BLaER1 treated with 17β-estradiol and CSF1 and Interleukin-3, amounts not matched to agents 10 nM and 100 nM (cell line): ENCODE data around the gene IGDCC3.

Experiments
- H3K27ac ChIP-seq, 11 experiments: shearing (Covaris generic); formaldehyde crosslinking; 2 replicates each; pipeline ENCODE4 v1.8.1; 2022
- H3K27me3 ChIP-seq, 11 experiments: shearing (Covaris generic); formaldehyde crosslinking; 2 replicates each; pipeline ENCODE4 v1.8.1; 2022
- H3K36me3 ChIP-seq, 11 experiments: shearing (Covaris generic); formaldehyde crosslinking; 2 replicates each; pipeline ENCODE4 v1.8.1; 2022
- H3K4me1 ChIP-seq, 10 experiments: shearing (Covaris generic); formaldehyde crosslinking; 2 replicates each; pipeline ENCODE4 v1.8.1; 2022
- H3K4me2 ChIP-seq, 11 experiments: shearing (Covaris generic); formaldehyde crosslinking; 2 replicates each; pipeline ENCODE4 v1.8.1; 2022
- H3K4me3 ChIP-seq, 10 experiments: shearing (Covaris generic); formaldehyde crosslinking; 2 replicates each; pipeline ENCODE4 v1.8.1; 2022
- H3K9ac ChIP-seq, 11 experiments: shearing (Covaris generic); formaldehyde crosslinking; 2 replicates each; pipeline ENCODE4 v1.8.1; 2022
- H3K9me3 ChIP-seq, 11 experiments: shearing (Covaris generic); formaldehyde crosslinking; replicated peaks in 1 of 11; 2 replicates each; pipeline ENCODE4 v1.8.1; 2022
- H4K20me1 ChIP-seq, 11 experiments: shearing (Covaris generic); formaldehyde crosslinking; 2 replicates each; pipeline ENCODE4 v1.8.1; 2022
- Cebpa-rat ChIP-seq, 11 experiments: shearing (Covaris generic); IDR thresholded peaks; 2 replicates each; pipeline ENCODE4 v1.8.1; 2022

Gene IGDCC3

GRCh38 chr15:65394280-65394789 lies 16.5 kb upstream of the IGDCC3 start:
- Histone ChIP-seq H3K36me3 (no peaks in the 10 kb centered on the region), H3K9me3 (no peaks in the 10 kb centered on the region), H3K27ac (no peak overlapping the region), H3K9ac (no peak overlapping the region), H4K20me1 (no peaks in the 10 kb centered on the region; a peak in 2 of 22 replicates), H3K27me3 (peaks cover 14 to 31% (median 24%) of the 10 kb centered on the region in 11 experiments; a peak in 21 of 22 replicates), H3K4me1 (no peaks in the 10 kb centered on the region), H3K4me3 (no peak overlapping the region), H3K4me2 (no peak overlapping the region)
- no peak for TF ChIP-seq Cebpa-rat (IDR thresholded peaks at IDR 0.05)

DNA sequence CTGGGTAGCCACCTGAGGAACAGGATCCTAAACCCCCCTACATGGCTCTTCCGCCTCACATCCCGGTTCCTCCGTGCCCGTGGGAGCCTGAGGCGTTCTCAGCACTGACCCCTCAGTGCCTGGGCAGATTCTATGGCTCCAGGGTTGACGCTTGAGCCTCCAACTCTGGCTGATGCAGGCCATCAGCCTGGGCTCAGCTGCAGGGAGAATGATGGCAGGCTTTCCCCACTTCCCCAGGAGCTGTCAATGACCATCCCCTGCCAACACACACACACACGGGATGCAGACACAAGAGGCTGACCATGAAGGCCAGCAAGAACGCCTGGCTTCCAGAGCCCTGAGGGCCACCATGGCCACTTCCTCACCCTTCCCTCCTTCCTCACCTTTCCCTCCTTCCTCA lies 15.8 kb upstream of the IGDCC3 start:
- Histone ChIP-seq H3K27ac (no peak overlapping the region), H3K4me3 (no peak overlapping the region), H3K4me1 (no peaks in the 10 kb centered on the region), H3K9ac (no peak overlapping the region), H4K20me1 (no peaks in the 10 kb centered on the region; a peak in 2 of 22 replicates), H3K36me3 (no peaks in the 10 kb centered on the region), H3K4me2 (no peak overlapping the region), H3K9me3 (no peaks in the 10 kb centered on the region), H3K27me3 (peaks cover 14 to 31% (median 24%) of the 10 kb centered on the region in 11 experiments; a peak in 21 of 22 replicates)
- TF ChIP-seq Cebpa-rat (IDR thresholded peaks at IDR 0.05) = no peak

- Histone ChIP-seq H3K4me1 (no peaks in the 10 kb centered on the region), H4K20me1 (no peaks in the 10 kb centered on the region; a peak in 2 of 22 replicates), H3K9ac (no peak overlapping the region), H3K4me2 (no peak overlapping the region), H3K4me3 (no peak overlapping the region), H3K27ac (no peak overlapping the region), H3K36me3 (no peaks in the 10 kb centered on the region), H3K27me3 (peaks cover 14 to 31% (median 24%) of the 10 kb centered on the region in 11 experiments; a peak in 21 of 22 replicates), H3K9me3 (no peaks in the 10 kb centered on the region)
- TF ChIP-seq Cebpa-rat (IDR thresholded peaks at IDR 0.05) = no peak
Observed at GRCh38 chr15:65393091-65393490, 15.3 kb upstream of the IGDCC3 start.

GRCh38 chr15:65392368-65392767 lies 14.6 kb upstream of the IGDCC3 start:
- H3K27me3 ChIP-seq = peaks cover 14 to 31% (median 24%) of the 10 kb centered on the region in 11 experiments; a peak in 21 of 22 replicates
- H4K20me1 ChIP-seq = no peaks in the 10 kb centered on the region; a peak in 2 of 22 replicates
- H3K9ac ChIP-seq = no peak overlapping the region
- H3K9me3 ChIP-seq = no peaks in the 10 kb centered on the region
- TF ChIP-seq Cebpa-rat (IDR thresholded peaks at IDR 0.05) = no peak
- no peak overlapping the region for H3K27ac ChIP-seq
- H3K36me3 ChIP-seq = no peaks in the 10 kb centered on the region
- H3K4me1 ChIP-seq = no peaks in the 10 kb centered on the region
- no peak overlapping the region for H3K4me3 ChIP-seq
- H3K4me2 ChIP-seq = no peak overlapping the region

DNA sequence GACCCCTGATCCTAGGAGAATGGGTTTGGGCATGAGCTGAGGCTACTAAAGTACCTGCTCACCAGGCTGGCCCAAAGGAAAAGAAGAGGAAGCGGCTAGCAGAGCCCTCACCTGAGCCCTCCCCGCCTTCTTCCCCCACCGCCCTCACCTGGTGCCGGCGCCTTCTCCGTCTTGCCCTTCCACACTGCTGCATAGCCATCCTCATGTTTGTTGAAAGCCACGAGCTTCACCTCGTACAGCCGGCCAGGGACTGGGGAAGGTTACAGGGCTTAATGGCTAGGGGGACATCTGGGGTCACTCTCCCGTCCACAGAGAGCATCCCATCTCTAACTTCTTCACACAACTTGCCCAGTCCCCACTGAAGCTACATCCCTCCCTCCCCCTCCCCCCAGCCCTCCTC lies 13.9 kb upstream of the IGDCC3 start:
- Histone ChIP-seq H3K4me1 (no peaks in the 10 kb centered on the region), H3K27ac (no peak overlapping the region), H3K9ac (no peak overlapping the region), H3K36me3 (no peaks in the 10 kb centered on the region), H3K4me3 (no peak overlapping the region), H3K27me3 (peaks cover 12 to 25% (median 18%) of the 10 kb centered on the region in 11 experiments; a peak in 21 of 22 replicates), H3K9me3 (no peaks in the 10 kb centered on the region), H4K20me1 (no peaks in the 10 kb centered on the region; a peak in 2 of 22 replicates), H3K4me2 (no peak overlapping the region)
- TF ChIP-seq Cebpa-rat (IDR thresholded peaks at IDR 0.05) = no peak

- Histone ChIP-seq H3K4me1 (peaks cover 0 to 1% (median under 1%) of the 10 kb centered on the region in 10 experiments; a peak in 13 of 20 replicates), H3K4me3 (no peak overlapping the region), H3K27me3 (peaks cover 1 to 12% (median 7%) of the 10 kb centered on the region in 11 experiments; a peak in 17 of 22 replicates), H4K20me1 (no peaks in the 10 kb centered on the region; a peak in 2 of 22 replicates), H3K27ac (no peak overlapping the region), H3K9me3 (no peaks in the 10 kb centered on the region), H3K4me2 (no peak overlapping the region), H3K36me3 (no peaks in the 10 kb centered on the region), H3K9ac (no peak overlapping the region)
- no peak for TF ChIP-seq Cebpa-rat (IDR thresholded peaks at IDR 0.05)
Observed at GRCh38 chr15:65390447-65390846, 12.6 kb upstream of the IGDCC3 start.

- Histone ChIP-seq H3K27me3 (0 out of 22 replicates have a peak, but pooled peaks cover 0 to 3% (median 0%) of the 10 kb centered on the region in 11 experiments), H3K4me3 (no peak overlapping the region), H3K36me3 (no peaks in the 10 kb centered on the region), H3K4me1 (peaks cover 5 to 13% (median 13%) of the 10 kb centered on the region in 10 experiments; a peak in 18 of 20 replicates), H3K9me3 (no peaks in the 10 kb centered on the region), H3K9ac (no peak overlapping the region), H4K20me1 (peaks cover 0 to 4% (median 0%) of the 10 kb centered on the region in 11 experiments; a peak in 2 of 22 replicates), H3K27ac (no peak overlapping the region), H3K4me2 (no peak overlapping the region)
- TF ChIP-seq Cebpa-rat (IDR thresholded peaks at IDR 0.05) = no peak
Observed at GRCh38 chr15:65389226-65389625, 11.4 kb upstream of the IGDCC3 start.

GRCh38 chr15:65388306-65389080 lies 10.7 kb upstream of the IGDCC3 start:
- Histone ChIP-seq H3K9me3 (no peaks in the 10 kb centered on the region), H4K20me1 (peaks cover 0 to 10% (median 0%) of the 10 kb centered on the region in 11 experiments; a peak in 3 of 22 replicates), H3K9ac (no peak overlapping the region), H3K36me3 (no peaks in the 10 kb centered on the region), H3K27me3 (peaks cover 0 to 9% (median 0%) of the 10 kb centered on the region in 11 experiments; a peak in 2 of 22 replicates), H3K4me1 (peaks cover 7 to 15% (median 13%) of the 10 kb centered on the region in 10 experiments; a peak in 18 of 20 replicates), H3K4me3 (no peak overlapping the region), H3K27ac (no peak overlapping the region), H3K4me2 (no peak overlapping the region)
- TF ChIP-seq Cebpa-rat (IDR thresholded peaks at IDR 0.05) = no peak

- H3K9ac ChIP-seq = peak overlapping the region in 1 of 11 experiments; percentile 33; a peak in 1 of 22 replicates
- peaks cover 0 to 10% (median 0%) of the 10 kb centered on the region in 11 experiments; a peak in 3 of 22 replicates for H4K20me1 ChIP-seq
- no peaks in the 10 kb centered on the region for H3K36me3 ChIP-seq
- H3K4me3 ChIP-seq = no peak overlapping the region
- no peak overlapping the region for H3K4me2 ChIP-seq
- no peak for TF ChIP-seq Cebpa-rat (IDR thresholded peaks at IDR 0.05)
- H3K27me3 ChIP-seq = peaks cover 0 to 16% (median 8%) of the 10 kb centered on the region in 11 experiments; a peak in 11 of 22 replicates
- H3K27ac ChIP-seq = no peak overlapping the region
- H3K4me1 ChIP-seq = peaks cover 7 to 15% (median 13%) of the 10 kb centered on the region in 10 experiments; a peak in 18 of 20 replicates
- H3K9me3 ChIP-seq = no peaks in the 10 kb centered on the region
Observed at GRCh38 chr15:65386886-65387285, 9.1 kb upstream of the IGDCC3 start.
